ENCODE results near the gene GTSE1. TPM values are rescaled to one million over a fixed set of nuclear protein-coding genes. Genes with fewer than 3 reads are reported as not detected.

The GTSE1 gene
- total and polyA plus RNA-seq, 2 experiments from 2014 or later, result 6.1 to 8.0 TPM

DNA sequence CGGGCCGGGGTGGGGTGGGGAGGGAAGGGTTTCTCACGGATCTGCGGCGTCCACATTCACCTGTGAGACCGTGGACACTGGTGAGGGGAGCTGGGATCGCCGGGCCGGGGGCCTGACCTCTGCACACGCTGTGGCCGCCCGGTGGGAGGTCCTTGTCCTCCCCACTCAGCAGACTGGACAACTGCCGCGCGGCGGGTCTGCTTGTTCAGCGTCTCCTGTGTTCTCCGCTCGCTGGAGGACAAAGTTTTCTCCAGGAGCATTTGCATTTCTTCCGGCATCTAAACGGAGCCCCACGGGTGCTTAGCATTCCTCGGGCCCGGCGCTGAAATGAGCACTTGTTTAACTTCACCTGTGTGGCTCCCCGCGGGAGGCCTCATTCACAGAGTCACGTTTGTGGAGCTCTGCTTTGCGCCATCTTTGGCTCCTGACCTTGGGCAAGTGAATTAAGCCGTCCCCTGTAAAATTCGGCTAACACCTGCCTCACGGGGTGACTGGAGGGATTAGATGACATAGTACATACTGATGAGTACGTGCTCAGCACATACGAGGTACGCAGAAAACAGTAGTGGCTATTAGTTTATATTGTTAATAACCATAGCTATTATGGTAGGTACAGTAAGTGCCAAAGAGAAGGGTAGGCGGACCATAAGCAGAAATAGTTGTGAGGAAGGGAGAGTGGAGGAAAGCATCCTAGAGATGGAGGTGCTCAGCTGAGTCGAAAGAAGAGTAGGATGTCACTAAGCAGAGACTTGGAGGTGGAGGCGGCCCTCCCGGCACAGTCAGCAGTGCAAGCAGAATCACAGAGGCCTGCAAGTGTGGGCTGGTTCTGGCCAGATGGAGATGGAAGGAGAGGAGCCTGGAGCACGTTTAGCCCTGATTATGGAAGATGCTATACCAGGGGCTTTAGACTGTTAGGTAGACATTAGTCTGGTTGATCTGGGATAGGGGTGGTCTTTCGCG is 39.7 kb downstream of the GTSE1 start:
- Histone ChIP-seq H3K27me3 (replicated peaks; ENCODE audit: insufficient read depth) (no peaks in the 10 kb centered on the region), H2AFZ (peak overlapping the region; percentile 74), H3K4me3 (peak overlapping the region; percentile 81), H3K4me2 (ENCODE audit: unreplicated experiment) (peak overlapping the region; percentile 91), H3K36me3 (ENCODE audit: low read depth) (peaks cover 28% of the 10 kb centered on the region), H4K20me1 (ENCODE audit: insufficient read depth) (no peaks in the 10 kb centered on the region), H3K9me2 (ENCODE audit: insufficient read depth) (no peaks in the 10 kb centered on the region), H3K9ac (peak overlapping the region; percentile 88), H3F3A (ENCODE audit: insufficient read depth) (no peaks in the 10 kb centered on the region), H3K4me1 (ENCODE audit: insufficient read depth) (peaks cover 9% of the 10 kb centered on the region; the same call in 1 of the 2 replicates), H3K9me3 (ENCODE audit: low read depth) (no peaks in the 10 kb centered on the region), H3K27ac (peak overlapping the region; percentile 11), H3K79me2 (ENCODE audit: insufficient read depth) (peaks cover 55% of the 10 kb centered on the region)
- TF ChIP-seq EZH2phosphoT487 (IDR thresholded peaks at IDR 0.05; ENCODE audit: insufficient read depth, low read depth) (no peak), EZH2 (IDR thresholded peaks at IDR 0.05; ENCODE audit: insufficient read depth, poor library complexity, severe bottlenecking) (no peak)
- DNase-seq, result peak; percentile 59
- in situ Hi-C loops (cut with MboI), result no loop called here
- 11 to 12% methylated on average over 32 to 40 of the region's 42 CpGs for WGBS, 2 experiments (ENCODE audit: low coverage in 1 of 2, low lambda C conversion rate in 2 of 2, missing lambda C conversion rate in 2 of 2)

DNA sequence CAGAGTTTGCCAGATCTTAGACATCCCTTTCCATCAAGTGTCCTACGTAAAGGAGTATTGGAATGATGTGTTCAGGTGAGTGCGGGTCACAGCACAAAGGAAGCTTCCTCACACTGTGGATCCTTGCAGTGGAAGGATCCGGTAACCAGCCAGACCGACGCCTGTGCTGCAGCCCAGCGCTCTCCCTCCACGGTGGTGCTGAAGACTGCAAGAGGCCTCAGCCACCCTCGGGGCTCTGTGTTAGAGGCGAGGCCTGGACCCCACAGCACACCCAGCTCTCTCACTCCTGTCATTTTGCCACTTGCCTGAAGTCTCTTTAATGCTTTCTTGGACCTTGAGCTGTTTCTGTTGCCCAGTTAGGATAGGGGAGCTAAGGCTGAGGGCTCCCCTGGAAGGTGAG is 41.2 kb downstream of the GTSE1 start:
- Histone ChIP-seq H3K27ac (no peak overlapping the region), H3K9me2 (ENCODE audit: insufficient read depth) (no peaks in the 10 kb centered on the region), H3K36me3 (ENCODE audit: low read depth) (peaks cover 34% of the 10 kb centered on the region), H3K4me2 (ENCODE audit: unreplicated experiment) (no peak overlapping the region), H2AFZ (no peak overlapping the region), H4K20me1 (ENCODE audit: insufficient read depth) (no peaks in the 10 kb centered on the region), H3K9ac (no peak overlapping the region), H3K79me2 (ENCODE audit: insufficient read depth) (peaks cover 69% of the 10 kb centered on the region), H3K9me3 (ENCODE audit: low read depth) (no peaks in the 10 kb centered on the region), H3K4me1 (ENCODE audit: insufficient read depth) (peaks cover 9% of the 10 kb centered on the region; the same call in 1 of the 2 replicates), H3K27me3 (replicated peaks; ENCODE audit: insufficient read depth) (no peaks in the 10 kb centered on the region), H3K4me3 (no peak overlapping the region), H3F3A (ENCODE audit: insufficient read depth) (no peaks in the 10 kb centered on the region)
- DNase-seq, result peak; percentile 12
- 92 to 93% methylated on average over 9 of the region's 9 CpGs for WGBS, 2 experiments (ENCODE audit: low coverage in 1 of 2, low lambda C conversion rate in 2 of 2, missing lambda C conversion rate in 2 of 2)
- TF ChIP-seq EZH2phosphoT487 (IDR thresholded peaks at IDR 0.05; ENCODE audit: insufficient read depth, low read depth) (no peak), EZH2 (IDR thresholded peaks at IDR 0.05; ENCODE audit: insufficient read depth, poor library complexity, severe bottlenecking) (no peak)
- in situ Hi-C loops (cut with MboI), result no loop called here

DNA sequence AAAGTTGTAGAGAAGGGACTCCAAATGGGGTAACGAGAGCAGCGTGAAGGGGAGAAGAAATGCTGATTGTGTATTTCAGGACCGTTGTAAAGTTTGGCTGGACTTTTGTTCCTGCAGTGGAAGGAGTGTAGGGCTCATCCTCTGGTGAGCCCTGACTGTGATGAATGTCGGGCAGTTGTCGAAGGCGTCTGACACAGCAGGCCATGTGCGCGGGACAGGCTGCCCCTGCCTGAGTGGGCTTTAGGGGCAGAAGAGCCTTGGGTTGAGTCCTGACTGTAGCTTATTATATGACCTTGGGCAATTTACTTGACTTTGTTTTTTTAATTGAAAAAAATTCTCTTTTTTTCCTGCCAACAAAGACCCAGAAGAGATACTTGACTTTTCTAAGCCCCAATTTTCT is 42.0 kb downstream of the GTSE1 start:
- no peak overlapping the region for H2AFZ ChIP-seq
- no peaks in the 10 kb centered on the region for H3K9me2 ChIP-seq (ENCODE audit: insufficient read depth)
- no peak for DNase-seq
- H4K20me1 ChIP-seq (ENCODE audit: insufficient read depth), result no peaks in the 10 kb centered on the region
- peaks cover 9% of the 10 kb centered on the region; the same call in 1 of the 2 replicates for H3K4me1 ChIP-seq (ENCODE audit: insufficient read depth)
- no peak overlapping the region for H3K27ac ChIP-seq
- 82% methylated on average over 8 of the region's 8 CpGs for WGBS, 2 experiments (ENCODE audit: low coverage in 1 of 2, low lambda C conversion rate in 2 of 2, missing lambda C conversion rate in 2 of 2)
- H3K4me2 ChIP-seq (ENCODE audit: unreplicated experiment), result no peak overlapping the region
- H3K27me3 ChIP-seq (replicated peaks; ENCODE audit: insufficient read depth), result no peaks in the 10 kb centered on the region
- TF ChIP-seq EZH2 (IDR thresholded peaks at IDR 0.05; ENCODE audit: insufficient read depth, poor library complexity, severe bottlenecking), result no peak
- no peak for TF ChIP-seq EZH2phosphoT487 (IDR thresholded peaks at IDR 0.05; ENCODE audit: insufficient read depth, low read depth)
- H3K9ac ChIP-seq, result no peak overlapping the region
- H3K79me2 ChIP-seq (ENCODE audit: insufficient read depth), result peaks cover 76% of the 10 kb centered on the region
- peaks cover 41% of the 10 kb centered on the region for H3K36me3 ChIP-seq (ENCODE audit: low read depth)
- no peak overlapping the region for H3K4me3 ChIP-seq
- no peaks in the 10 kb centered on the region for H3K9me3 ChIP-seq (ENCODE audit: low read depth)
- in situ Hi-C loops (cut with MboI), result no loop called here
- H3F3A ChIP-seq (ENCODE audit: insufficient read depth), result no peaks in the 10 kb centered on the region

DNA sequence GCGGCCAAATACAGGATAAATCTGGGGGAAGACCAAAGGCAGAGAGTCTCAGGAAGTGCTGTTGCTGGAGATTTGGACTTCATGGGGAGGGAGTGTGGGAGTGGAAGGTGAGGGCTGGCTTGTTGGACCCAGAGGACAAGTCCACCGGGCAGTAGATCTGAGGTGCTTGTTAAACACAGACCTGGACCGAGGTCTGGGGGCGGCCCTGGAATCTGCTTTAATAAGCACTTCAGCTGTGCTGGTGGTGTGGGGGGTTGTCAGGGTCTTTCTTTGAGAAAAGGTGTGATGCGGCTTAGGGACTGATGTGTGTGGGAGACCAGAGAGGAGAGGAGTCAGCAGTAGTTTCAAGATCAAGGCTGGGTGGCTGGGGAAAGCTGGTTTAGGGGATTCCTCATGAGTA is 43.3 kb downstream of the GTSE1 start:
- H3K9me2 ChIP-seq (ENCODE audit: insufficient read depth), result no peaks in the 10 kb centered on the region
- no peak overlapping the region for H3K4me2 ChIP-seq (ENCODE audit: unreplicated experiment)
- no peak for DNase-seq
- peaks cover 9% of the 10 kb centered on the region; the same call in 1 of the 2 replicates for H3K4me1 ChIP-seq (ENCODE audit: insufficient read depth)
- no peaks in the 10 kb centered on the region for H3K27me3 ChIP-seq (replicated peaks; ENCODE audit: insufficient read depth)
- H4K20me1 ChIP-seq (ENCODE audit: insufficient read depth), result no peaks in the 10 kb centered on the region
- in situ Hi-C loops (cut with MboI), result no loop called here
- no peaks in the 10 kb centered on the region for H3F3A ChIP-seq (ENCODE audit: insufficient read depth)
- no peaks in the 10 kb centered on the region for H3K9me3 ChIP-seq (ENCODE audit: low read depth)
- TF ChIP-seq EZH2phosphoT487 (IDR thresholded peaks at IDR 0.05; ENCODE audit: insufficient read depth, low read depth) (no peak), EZH2 (IDR thresholded peaks at IDR 0.05; ENCODE audit: insufficient read depth, poor library complexity, severe bottlenecking) (no peak)
- 99% methylated on average over 5 of the region's 5 CpGs for WGBS, 2 experiments (ENCODE audit: low coverage in 1 of 2, low lambda C conversion rate in 2 of 2, missing lambda C conversion rate in 2 of 2)
- H2AFZ ChIP-seq, result no peak overlapping the region
- H3K79me2 ChIP-seq (ENCODE audit: insufficient read depth), result peaks cover 89% of the 10 kb centered on the region
- no peak overlapping the region for H3K9ac ChIP-seq
- peaks cover 46% of the 10 kb centered on the region for H3K36me3 ChIP-seq (ENCODE audit: low read depth)
- H3K4me3 ChIP-seq, result no peak overlapping the region
- no peak overlapping the region for H3K27ac ChIP-seq
